Fibroblast of lung (primary cell): ENCODE measurements around the gene CORO2B. TPM values are rescaled to one million over a fixed set of nuclear protein-coding genes. Genes with fewer than 3 reads are reported as not detected.

Source experiments
- DNase-seq, 2 donors: peaks; one replicate each; pipeline versions ENCODE4 v3.0.0 to v3.0.0-alpha.2; 2010; ENCODE audit warnings: low read depth in 2 of 2
- H2AFZ ChIP-seq: 2 replicates; pipeline ENCODE4 v1.5.1; 2012; ENCODE audit warnings: low read length, control low read depth, inconsistent platforms
- H3K27ac ChIP-seq: 2 replicates; pipeline ENCODE4 v1.5.1; 2011; ENCODE audit warnings: low read length, control low read depth; ENCODE audit not compliant: insufficient read depth
- H3K27me3 ChIP-seq: 2 replicates; pipeline ENCODE4 v1.5.1; 2011; ENCODE audit warnings: mild to moderate bottlenecking, low read length; ENCODE audit not compliant: control insufficient read depth, insufficient read depth
- H3K36me3 ChIP-seq: 2 replicates; pipeline ENCODE4 v1.5.1; 2011; ENCODE audit warnings: low read length; ENCODE audit not compliant: control insufficient read depth, insufficient read depth
- H3K4me1 ChIP-seq: 2 replicates; pipeline ENCODE4 v1.5.1; 2011; ENCODE audit warnings: low read length; ENCODE audit not compliant: control insufficient read depth, insufficient read depth; ENCODE audit errors: extremely low read depth
- H3K4me2 ChIP-seq: 2 replicates; pipeline ENCODE4 v1.5.1; 2011; ENCODE audit warnings: low read length, control low read depth; ENCODE audit not compliant: insufficient read depth; ENCODE audit errors: extremely low read depth
- H3K4me3 ChIP-seq, 4 experiments: fragments of 200-600 bp in 1 of 4; sonication (generic) in 1 of 4; replicated peaks in 1 of 4; 2 replicates each; pipeline ENCODE4 v1.5.1; 2011 to 2016; ENCODE audit warnings: low read length in 4 of 4, low read depth in 3 of 4, mild to moderate bottlenecking in 3 of 4, control low read depth in 2 of 4, inconsistent platforms in 1 of 4, mixed read lengths in 1 of 4; ENCODE audit not compliant: insufficient read depth in 1 of 4; ENCODE audit errors: control extremely low read depth in 1 of 4
- H3K79me2 ChIP-seq: 2 replicates; pipeline ENCODE4 v1.5.1; 2012; ENCODE audit warnings: mild to moderate bottlenecking, low read length, inconsistent platforms; ENCODE audit not compliant: control insufficient read depth, insufficient read depth
- H3K9ac ChIP-seq: 2 replicates; pipeline ENCODE4 v1.5.1; 2011; ENCODE audit warnings: mild to moderate bottlenecking, low read length, control low read depth; ENCODE audit not compliant: insufficient read depth
- H3K9me3 ChIP-seq: 2 replicates; pipeline ENCODE4 v1.5.1; 2012; ENCODE audit warnings: low read depth, low read length; ENCODE audit not compliant: control insufficient read depth, insufficient read depth
- H4K20me1 ChIP-seq: 2 replicates; pipeline ENCODE4 v1.5.1; 2011; ENCODE audit warnings: low read length; ENCODE audit not compliant: control insufficient read depth, insufficient read depth; ENCODE audit errors: extremely low read depth
- CTCF ChIP-seq, 2 donors: IDR thresholded peaks in 1 of 2; conservative IDR thresholded peaks in 1 of 2; 1 replicate in 1 of 2; 2 replicates in 1 of 2; pipeline ENCODE4 v1.5.1; 2011 to 2012; ENCODE audit warnings: low read length in 2 of 2, control low read depth in 1 of 2, inconsistent platforms in 1 of 2, low read depth in 1 of 2, mild to moderate bottlenecking in 1 of 2
- EZH2 ChIP-seq: IDR thresholded peaks from 2 replicates; pipeline ENCODE4 v1.5.1; 2012; ENCODE audit warnings: low read length, control low read depth, mild to moderate bottlenecking; ENCODE audit errors: missing control alignments
- polyA plus RNA-seq, 2 donors: library from polyadenylated mRNA; depleted of rRNA in 1 of 2; stranded (reverse) in 1 of 2; unstranded in 1 of 2; fragments of >200 nt; gene quantifications; 2 replicates each; pipeline ENCODE4 v1.2.1, GENCODE V29; 2011 to 2012; ENCODE audit warnings: missing spikeins in 1 of 2
- total RNA-seq: library from RNA; depleted of rRNA; stranded (reverse); fragments of >200 nt; gene quantifications from 2 replicates; pipeline ENCODE4 v1.2.1, GENCODE V29; 2014

Gene CORO2B
- total and polyA plus RNA-seq, 2 donors (not counting 1 experiment from before 2014, with no cell fraction given), result 17.5 to 25.3 TPM

GRCh38 chr15:68725736-68726135 lies 146.9 kb downstream of the CORO2B start:
- no peak overlapping the region for H3K4me2 ChIP-seq

GRCh38 chr15:68726246-68726645 lies 147.5 kb downstream of the CORO2B start:
- H4K20me1 ChIP-seq, result no peaks in the 10 kb centered on the region
- no peak overlapping the region for H3K27ac ChIP-seq
- no peak for DNase-seq
- H3K4me2 ChIP-seq, result no peak overlapping the region
- H3K27me3 ChIP-seq, result no peaks in the 10 kb centered on the region
- H3K79me2 ChIP-seq, result no peaks in the 10 kb centered on the region
- peaks cover 3% of the 10 kb centered on the region for H3K36me3 ChIP-seq
- no peak for TF ChIP-seq EZH2
- no peak for TF ChIP-seq CTCF (conservative IDR thresholded peaks at IDR 0.05 in 1 of 2, IDR thresholded peaks at IDR 0.05 in 1 of 2; ENCODE audit: low read depth in 1 of 2, low read length in 2 of 2)
- H3K9me3 ChIP-seq, result no peaks in the 10 kb centered on the region
- H3K9ac ChIP-seq, result no peak overlapping the region
- H3K4me3 ChIP-seq, result no peak overlapping the region
- H2AFZ ChIP-seq, result no peak overlapping the region
- peaks cover 4% of the 10 kb centered on the region for H3K4me1 ChIP-seq

More at GRCh38 chr15:68725736-68726135, 146.9 kb downstream of the CORO2B start:
- TF ChIP-seq EZH2 (no peak), CTCF (conservative IDR thresholded peaks at IDR 0.05 in 1 of 2, IDR thresholded peaks at IDR 0.05 in 1 of 2; ENCODE audit: low read depth in 1 of 2, low read length in 2 of 2) (no peak)
- Histone ChIP-seq H3K4me3 (no peak overlapping the region), H2AFZ (no peak overlapping the region), H3K9ac (no peak overlapping the region), H3K36me3 (peaks cover 3% of the 10 kb centered on the region), H4K20me1 (no peaks in the 10 kb centered on the region), H3K79me2 (no peaks in the 10 kb centered on the region), H3K27me3 (no peaks in the 10 kb centered on the region), H3K9me3 (no peaks in the 10 kb centered on the region), H3K27ac (peak overlapping the region; percentile 8), H3K4me1 (peaks cover 4% of the 10 kb centered on the region)
- peak in 1 of 2 donors; percentile 75 for DNase-seq

- no peaks in the 10 kb centered on the region for H3K27me3 ChIP-seq
Observed at GRCh38 chr15:68729789-68730411, 151.1 kb downstream of the CORO2B start.

More at GRCh38 chr15:68729789-68730411, 151.1 kb downstream of the CORO2B start:
- Histone ChIP-seq H3K4me1 (peaks cover 4% of the 10 kb centered on the region), H4K20me1 (no peaks in the 10 kb centered on the region), H3K27ac (no peak overlapping the region), H3K36me3 (peaks cover 3% of the 10 kb centered on the region), H3K4me2 (no peak overlapping the region), H3K9me3 (no peaks in the 10 kb centered on the region), H3K4me3 (no peak overlapping the region), H3K9ac (no peak overlapping the region), H2AFZ (no peak overlapping the region), H3K79me2 (no peaks in the 10 kb centered on the region)
- peak; percentile 11 to 62 for DNase-seq
- no peak for TF ChIP-seq CTCF (conservative IDR thresholded peaks at IDR 0.05 in 1 of 2, IDR thresholded peaks at IDR 0.05 in 1 of 2; ENCODE audit: low read depth in 1 of 2, low read length in 2 of 2)
- no peak for TF ChIP-seq EZH2
